Osteocyte (in vitro differentiated cells): ENCODE results near the gene ZNF367. TPM values are rescaled to one million over a fixed set of nuclear protein-coding genes. Genes with fewer than 3 reads are reported as not detected.

Source experiments
- DNase-seq: peaks from one replicate; pipeline ENCODE4 v3.0.0; 2021; ENCODE audit warnings: mixed read lengths; ENCODE audit not compliant: unreplicated experiment; ENCODE audit errors: extremely low spot score
- H3K27ac Mint-ChIP-seq: one replicate; pipeline ENCODE4 v1.8.0; 2021; ENCODE audit warnings: mild to moderate bottlenecking, mixed read lengths; ENCODE audit not compliant: unreplicated experiment
- H3K27me3 Mint-ChIP-seq: one replicate; pipeline ENCODE4 v1.8.0; 2021; ENCODE audit warnings: mixed read lengths; ENCODE audit not compliant: unreplicated experiment
- H3K36me3 Mint-ChIP-seq: one replicate; pipeline ENCODE4 v1.8.0; 2021; ENCODE audit warnings: mixed read lengths; ENCODE audit not compliant: unreplicated experiment
- H3K4me1 Mint-ChIP-seq: one replicate; pipeline ENCODE4 v1.8.0; 2021; ENCODE audit warnings: mixed read lengths; ENCODE audit not compliant: unreplicated experiment
- H3K4me3 Mint-ChIP-seq: one replicate; pipeline ENCODE4 v1.8.0; 2021; ENCODE audit warnings: mild to moderate bottlenecking, moderate library complexity, mixed read lengths; ENCODE audit not compliant: unreplicated experiment
- H3K9me3 Mint-ChIP-seq: one replicate; pipeline ENCODE4 v1.8.0; 2021; ENCODE audit warnings: mixed read lengths; ENCODE audit not compliant: unreplicated experiment
- CTCF ChIP-seq: fragments of 200-600 bp; sonication (generic); IDR thresholded peaks from 2 replicates; pipeline ENCODE4 v1.5.0; 2021; ENCODE audit warnings: antibody characterized with exemption, mild to moderate bottlenecking, moderate library complexity
- total RNA-seq: library from RNA; stranded (reverse); gene quantifications from 2 replicates; pipeline ENCODE4 v1.2.1, GENCODE V29; 2021

Gene ZNF367
- total RNA-seq, 1 donor from 2014 or later = 2.3 TPM

- Mint-ChIP-seq H3K36me3 (peaks cover 4% of the 10 kb centered on the region), H3K27me3 (no peaks in the 10 kb centered on the region)
- DNase-seq = no peak
These were observed 79.9 kb downstream of the ZNF367 start for GRCh38 chr9:96338299-96338698.

More at GRCh38 chr9:96338299-96338698, 79.9 kb downstream of the ZNF367 start:
- H3K4me1 Mint-ChIP-seq = peaks cover 16% of the 10 kb centered on the region
- no peaks in the 10 kb centered on the region for H3K9me3 Mint-ChIP-seq
- no peak overlapping the region for H3K4me3 Mint-ChIP-seq
- no peak for TF ChIP-seq CTCF
- no peak overlapping the region for H3K27ac Mint-ChIP-seq

Other genes starting within 250 kb of the ZNF367 start
- gene HSD17B3, start 116.2 kb downstream of the ZNF367 start, total RNA-seq = not detected in 2 replicates
- gene SLC35D2, start 34.7 kb downstream of the ZNF367 start, total RNA-seq = 18.3 and 20.2 TPM in 2 replicates
- gene HABP4, start 31.8 kb upstream of the ZNF367 start, total RNA-seq = 15.8 and 16.5 TPM in 2 replicates
- gene CDC14B, start 201.5 kb upstream of the ZNF367 start, total RNA-seq = 16.6 and 18.6 TPM in 2 replicates
- gene PRXL2C, start 236.9 kb upstream of the ZNF367 start, total RNA-seq = 19.8 and 23.9 TPM in 2 replicates